Measurements from ENCODE around the gene DUOXA1. TPM values are rescaled to one million over a fixed set of nuclear protein-coding genes. Genes with fewer than 3 reads are reported as not detected.

DUOXA1 gene
- total and polyA plus RNA-seq, 2 donors (not counting 1 experiment from before 2014, with no cell fraction given) = 0.03 to 0.74 TPM

- no peaks in the 10 kb centered on the region for H3K79me2 ChIP-seq (ENCODE audit: control insufficient read depth, insufficient read depth, low read length)
- peak overlapping the region; percentile 76 for H3K4me2 ChIP-seq (replicated peaks; ENCODE audit: low read depth, low read length, poor library complexity, severe bottlenecking)
- peaks cover 0 to 43% (median 0%) of the 10 kb centered on the region in 3 donors for H3K9me3 ChIP-seq (ENCODE audit: control extremely low read depth in 1 of 3, control insufficient read depth in 2 of 3, insufficient read depth in 1 of 3, low read length in 2 of 3)
- no peak for TF ChIP-seq EZH2 (IDR thresholded peaks at IDR 0.05; ENCODE audit: borderline replicate concordance, insufficient read depth, low read depth, low read length, poor library complexity, severe bottlenecking)
- no peak for TF ChIP-seq CTCF (IDR thresholded peaks at IDR 0.05)
- no peaks in the 10 kb centered on the region for H3K9me3 Mint-ChIP-seq (ENCODE audit: insufficient read depth)
- POLR2A ChIA-PET = interaction anchor here (0.7 kb wide), 1 partner anchor 69 kb away, joined by 3 read pairs; no protein-coding TSS in a partner anchor
- no peak for ATAC-seq (ENCODE audit: low read depth)
- H3K4me3 ChIP-seq (ENCODE audit: control extremely low read depth in 1 of 5, extremely low read depth in 1 of 5, insufficient read depth in 1 of 5, low read depth in 2 of 5, low read length in 4 of 5) = peak overlapping the region in 2 of 5 experiments; percentile 24 to 37
- peak overlapping the region; percentile 63 for H3K4me3 Mint-ChIP-seq
- peaks cover 54 to 61% of the 10 kb centered on the region in 2 donors for H3K4me1 ChIP-seq (ENCODE audit: control insufficient read depth in 2 of 2, insufficient read depth in 2 of 2, low read length in 2 of 2)
- H3K9ac ChIP-seq (ENCODE audit: low read length) = peak overlapping the region; percentile 45
- no peak overlapping the region for H3K27ac ChIP-seq (ENCODE audit: low read length in 2 of 2)
- peaks cover 51% of the 10 kb centered on the region for H3K4me1 Mint-ChIP-seq
- peak overlapping the region; percentile 14 for H2AFZ ChIP-seq (ENCODE audit: insufficient read depth, low read depth, low read length, poor library complexity, severe bottlenecking)
- intact Hi-C loops (cut with micrococcal nuclease) = loop anchor here (5.0 to 10.0 kb wide), 2 partner anchors 79 to 264 kb away; no protein-coding TSS in a partner anchor
- H3K36me3 ChIP-seq (replicated peaks in 1 of 2; ENCODE audit: control extremely low read depth in 1 of 2, control insufficient read depth in 1 of 2, extremely low read depth in 1 of 2, insufficient read depth in 2 of 2, low read length in 1 of 2) = no peaks in the 10 kb centered on the region
- peaks cover 0 to 82% (median 55%) of the 10 kb centered on the region in 4 experiments for H3K27me3 ChIP-seq (replicated peaks in 1 of 4; ENCODE audit: control extremely low read depth in 1 of 4, control insufficient read depth in 3 of 4, insufficient read depth in 4 of 4, low read length in 3 of 4)
- 9% methylated on average over 16 of the region's 19 CpGs for WGBS (ENCODE audit: insufficient coverage)
- H3K27ac Mint-ChIP-seq = no peak overlapping the region
- peaks cover 72% of the 10 kb centered on the region for H3K27me3 Mint-ChIP-seq
- CTCF ChIA-PET = interaction anchor here (0.6 to 5.5 kb wide), 8 partner anchors 10 to 263 kb away, joined by 3 to 56 read pairs (median 3); no protein-coding TSS in a partner anchor
- no peaks in the 10 kb centered on the region for H4K20me1 ChIP-seq (ENCODE audit: control insufficient read depth, insufficient read depth, low read length, poor library complexity, severe bottlenecking)
- DNase-seq = no peak
Observed at GRCh38 chr15:45116006-45116481, 13.6 kb downstream of the DUOXA1 start.

- peaks cover 53% of the 10 kb centered on the region for H3K4me1 Mint-ChIP-seq
- no peaks in the 10 kb centered on the region for H3K79me2 ChIP-seq (ENCODE audit: control insufficient read depth, insufficient read depth, low read length)
- peaks cover 0 to 43% (median 0%) of the 10 kb centered on the region in 3 donors for H3K9me3 ChIP-seq (ENCODE audit: control extremely low read depth in 1 of 3, control insufficient read depth in 2 of 3, insufficient read depth in 1 of 3, low read length in 2 of 3)
- POLR2A ChIA-PET = interaction anchor here (0.7 kb wide), 1 partner anchor 68 kb away, joined by 3 read pairs; no protein-coding TSS in a partner anchor
- no peak overlapping the region for H3K4me3 ChIP-seq (ENCODE audit: control extremely low read depth in 1 of 5, extremely low read depth in 1 of 5, insufficient read depth in 1 of 5, low read depth in 2 of 5, low read length in 4 of 5)
- WGBS (ENCODE audit: insufficient coverage) = 56% methylated on average over 7 of the region's 7 CpGs
- no peak overlapping the region for H3K27ac ChIP-seq (ENCODE audit: low read length in 2 of 2)
- no peak overlapping the region for H2AFZ ChIP-seq (ENCODE audit: insufficient read depth, low read depth, low read length, poor library complexity, severe bottlenecking)
- no peaks in the 10 kb centered on the region for H3K9me3 Mint-ChIP-seq (ENCODE audit: insufficient read depth)
- peaks cover 54 to 61% of the 10 kb centered on the region in 2 donors for H3K4me1 ChIP-seq (ENCODE audit: control insufficient read depth in 2 of 2, insufficient read depth in 2 of 2, low read length in 2 of 2)
- H3K4me3 Mint-ChIP-seq = peak overlapping the region; percentile 40
- no peak overlapping the region for H3K27ac Mint-ChIP-seq
- ATAC-seq (ENCODE audit: low read depth) = no peak
- H3K27me3 ChIP-seq (replicated peaks in 1 of 4; ENCODE audit: control extremely low read depth in 1 of 4, control insufficient read depth in 3 of 4, insufficient read depth in 4 of 4, low read length in 3 of 4) = peaks cover 0 to 82% (median 54%) of the 10 kb centered on the region in 4 experiments
- TF ChIP-seq CTCF (IDR thresholded peaks at IDR 0.05) (no peak), EZH2 (IDR thresholded peaks at IDR 0.05; ENCODE audit: borderline replicate concordance, insufficient read depth, low read depth, low read length, poor library complexity, severe bottlenecking) (no peak)
- no peak overlapping the region for H3K9ac ChIP-seq (ENCODE audit: low read length)
- no peaks in the 10 kb centered on the region for H3K36me3 ChIP-seq (replicated peaks in 1 of 2; ENCODE audit: control extremely low read depth in 1 of 2, control insufficient read depth in 1 of 2, extremely low read depth in 1 of 2, insufficient read depth in 2 of 2, low read length in 1 of 2)
- CTCF ChIA-PET = interaction anchor here (0.6 to 5.5 kb wide), 6 partner anchors 11 to 262 kb away, joined by 3 to 56 read pairs (median 4); no protein-coding TSS in a partner anchor
- H4K20me1 ChIP-seq (ENCODE audit: control insufficient read depth, insufficient read depth, low read length, poor library complexity, severe bottlenecking) = no peaks in the 10 kb centered on the region
- intact Hi-C loops (cut with micrococcal nuclease) = loop anchor here (5.0 to 10.0 kb wide), 2 partner anchors 79 to 263 kb away; no protein-coding TSS in a partner anchor
- no peak for DNase-seq
- peaks cover 71% of the 10 kb centered on the region for H3K27me3 Mint-ChIP-seq
- H3K4me2 ChIP-seq (replicated peaks; ENCODE audit: low read depth, low read length, poor library complexity, severe bottlenecking) = no peak overlapping the region
Observed at GRCh38 chr15:45115312-45115820, 14.3 kb downstream of the DUOXA1 start.
